NCI-H1436 treated with DMSO at 0.1 percent for 48 hours (cell line): ENCODE measurements around the gene FAM124B.

Experiments used
- DNase-seq: peaks from one replicate; lab custom pipeline; 2025; lab: John Stamatoyannopoulos, UW

FAM124B gene

GRCh38 chr2:224401641-224402342, at the start of gene FAM124B:
FAM124B (minus strand) TSS chr2:224402107; CDS start chr2:224401768, 339 bp downstream.
- DNase-seq = no peak

GRCh38 chr2:224449212-224450147, 47.6 kb upstream of the FAM124B start:
- DNase-seq = no peak

- no peak for DNase-seq
Observed at GRCh38 chr2:224448236-224448635, 46.3 kb upstream of the FAM124B start.

- DNase-seq = no peak
Observed at GRCh38 chr2:224444783-224445182, 42.9 kb upstream of the FAM124B start.

GRCh38 chr2:224444021-224444420, 42.1 kb upstream of the FAM124B start:
- no peak for DNase-seq

- no peak for DNase-seq
Observed at GRCh38 chr2:224442071-224442967, 40.4 kb upstream of the FAM124B start.

- no peak for DNase-seq
Observed at GRCh38 chr2:224440988-224441387, 39.1 kb upstream of the FAM124B start.

- no peak for DNase-seq
Observed at GRCh38 chr2:224438726-224439125, 36.8 kb upstream of the FAM124B start.

- no peak for DNase-seq
Observed at GRCh38 chr2:224436634-224437033, 34.7 kb upstream of the FAM124B start.

GRCh38 chr2:224434618-224435017, 32.7 kb upstream of the FAM124B start:
- no peak for DNase-seq

- DNase-seq = no peak
Observed at GRCh38 chr2:224433442-224433841, 31.5 kb upstream of the FAM124B start.

GRCh38 chr2:224432003-224432579, 30.2 kb upstream of the FAM124B start:
- DNase-seq = no peak

- DNase-seq = no peak
Observed at GRCh38 chr2:224429441-224429810, 27.5 kb upstream of the FAM124B start.

GRCh38 chr2:224428787-224429440, 27.0 kb upstream of the FAM124B start:
- no peak for DNase-seq

GRCh38 chr2:224427471-224427870, 25.6 kb upstream of the FAM124B start:
- no peak for DNase-seq

- no peak for DNase-seq
Observed at GRCh38 chr2:224426656-224427055, 24.7 kb upstream of the FAM124B start.

GRCh38 chr2:224421065-224421464, 19.2 kb upstream of the FAM124B start:
- DNase-seq = no peak

GRCh38 chr2:224417947-224418346, 16.0 kb upstream of the FAM124B start:
- no peak for DNase-seq

GRCh38 chr2:224417361-224417729, 15.4 kb upstream of the FAM124B start:
- no peak for DNase-seq

- no peak for DNase-seq
Observed at GRCh38 chr2:224416656-224417360, 14.9 kb upstream of the FAM124B start.

GRCh38 chr2:224413381-224413780, 11.5 kb upstream of the FAM124B start:
- no peak for DNase-seq
